ENCODE results near the gene FAM3D.
"Not testable (repeated sequence)": the region's sequence is repeated elsewhere in the genome, so short reads cannot be mapped to it uniquely, and the experiment has no call there.

FAM3D gene

GRCh38 chr3:58666683-58667082 lies at the start of gene FAM3D:
FAM3D (minus strand) TSS chr3:58666774; CDS start chr3:58655563, 11,211 bp downstream.
- no peak for DNase-seq

GRCh38 chr3:58713715-58714401 lies 47.3 kb upstream of the FAM3D start:
- DNase-seq = no peak

DNA sequence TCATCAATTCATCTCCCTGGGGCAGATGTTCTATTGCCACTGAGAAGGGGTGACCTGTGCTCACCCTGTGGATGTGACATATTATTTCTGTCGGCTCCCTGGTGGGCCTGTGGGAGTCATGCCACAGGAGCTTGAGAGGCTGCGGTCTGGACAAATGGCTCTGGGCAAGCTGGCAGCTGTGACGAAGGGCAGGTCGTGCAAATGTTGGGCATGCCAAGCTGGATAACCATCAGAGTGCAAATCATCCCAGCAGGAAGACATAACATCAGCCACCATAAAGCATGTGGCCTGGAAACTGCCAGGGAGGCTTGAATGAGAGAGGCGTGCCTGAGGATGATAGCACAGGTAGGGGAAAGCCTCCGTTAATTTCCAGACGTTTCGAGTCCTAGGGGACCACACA lies 45.3 kb upstream of the FAM3D start:
- DNase-seq = no peak

GRCh38 chr3:58708983-58709382 lies 42.4 kb upstream of the FAM3D start:
- DNase-seq = not testable (repeated sequence)

DNA sequence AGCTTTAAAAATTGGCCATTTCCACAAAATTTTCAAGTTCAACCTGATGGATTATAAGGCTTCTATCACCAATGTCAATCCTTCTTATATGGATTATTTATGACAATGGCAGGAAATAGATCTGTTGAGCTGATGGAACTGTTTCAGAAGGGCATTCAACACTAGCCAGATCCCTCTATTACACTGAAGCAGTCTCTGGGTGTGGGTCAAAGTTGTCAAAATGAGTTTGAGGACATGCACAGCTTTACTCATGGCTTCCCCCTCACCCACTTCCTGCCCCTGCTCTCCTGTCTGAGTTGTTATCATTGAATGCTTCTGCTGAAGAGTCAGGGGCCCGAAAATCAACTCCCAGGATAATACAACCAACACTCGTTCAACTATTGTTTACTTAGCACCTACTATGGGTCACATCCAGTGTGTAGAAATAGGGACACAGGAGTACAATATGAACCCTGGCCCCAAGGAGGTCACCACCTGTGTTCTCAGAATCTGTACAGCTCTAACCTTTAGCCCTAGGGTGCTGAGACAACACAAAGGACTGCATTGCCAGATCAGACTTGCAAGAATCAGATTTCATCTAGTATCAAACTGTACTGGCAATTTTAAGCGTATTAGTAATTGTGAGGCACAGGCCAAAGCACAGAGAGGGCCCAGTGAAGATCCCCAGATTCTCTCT lies 41.7 kb upstream of the FAM3D start:
- no peak for DNase-seq

GRCh38 chr3:58707390-58707930 lies 40.9 kb upstream of the FAM3D start:
- no peak for DNase-seq

DNA sequence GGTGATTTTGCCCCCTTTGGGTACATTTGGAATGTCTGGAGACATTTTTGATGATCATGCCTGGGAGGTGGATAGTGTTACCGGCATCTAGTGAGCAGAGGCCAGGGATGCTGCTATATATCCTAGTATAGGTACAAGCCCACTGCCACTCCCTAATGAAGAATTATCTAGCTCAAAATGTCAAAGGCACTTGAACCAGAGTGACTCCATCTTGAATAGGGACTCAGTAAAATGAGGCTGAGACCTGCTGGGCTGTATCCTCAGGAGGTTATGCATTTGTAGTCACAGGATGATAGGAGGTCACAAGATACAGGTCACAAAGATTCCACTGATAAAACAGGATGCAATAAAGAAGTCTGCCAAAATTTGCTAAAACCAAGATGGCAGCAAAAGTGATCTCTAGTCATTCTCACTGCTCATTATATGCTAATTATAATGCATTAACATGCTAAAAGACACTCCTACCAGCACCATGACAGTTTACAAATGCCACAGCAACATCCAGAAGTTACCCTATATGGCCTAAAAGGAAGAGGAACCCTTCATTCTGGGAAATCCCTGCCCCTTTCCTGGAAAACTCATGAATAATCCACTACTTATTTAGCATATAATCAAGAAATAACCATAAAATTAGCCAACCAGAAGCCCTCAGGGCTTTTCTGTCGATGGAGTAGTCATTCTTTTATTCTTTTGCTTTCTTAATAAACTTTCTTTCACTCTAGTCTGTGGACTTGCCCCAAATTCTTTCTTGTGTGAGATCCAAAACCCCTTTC lies 40.0 kb upstream of the FAM3D start:
- no peak for DNase-seq

- DNase-seq = no peak
These were observed 38.2 kb upstream of the FAM3D start for GRCh38 chr3:58704745-58705144.

GRCh38 chr3:58704304-58704703 lies 37.7 kb upstream of the FAM3D start:
- not testable (repeated sequence) for DNase-seq

DNA sequence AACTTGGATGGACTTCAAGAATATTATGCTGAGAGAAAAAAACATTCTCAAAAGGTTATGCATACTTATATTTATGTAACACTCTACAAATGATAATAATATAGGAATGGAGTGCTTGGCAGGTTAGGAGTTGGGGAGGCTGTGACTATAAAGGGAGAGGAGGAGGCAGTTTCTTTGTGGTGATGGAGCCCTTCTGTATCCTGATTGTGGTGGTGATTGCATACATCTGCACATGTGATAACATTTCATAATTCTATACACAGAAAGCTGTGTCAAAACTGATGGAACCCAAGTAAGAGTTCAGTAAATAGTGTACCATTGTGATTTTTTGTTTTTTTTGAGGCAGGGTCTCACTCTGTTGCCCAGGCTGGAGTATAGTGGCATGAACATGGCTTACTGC lies 31.7 kb upstream of the FAM3D start:
- no peak for DNase-seq

- no peak for DNase-seq
These were observed 31.0 kb upstream of the FAM3D start for GRCh38 chr3:58697561-58697960.

- not testable (repeated sequence) for DNase-seq
These were observed 30.2 kb upstream of the FAM3D start for GRCh38 chr3:58696813-58697212.

DNA sequence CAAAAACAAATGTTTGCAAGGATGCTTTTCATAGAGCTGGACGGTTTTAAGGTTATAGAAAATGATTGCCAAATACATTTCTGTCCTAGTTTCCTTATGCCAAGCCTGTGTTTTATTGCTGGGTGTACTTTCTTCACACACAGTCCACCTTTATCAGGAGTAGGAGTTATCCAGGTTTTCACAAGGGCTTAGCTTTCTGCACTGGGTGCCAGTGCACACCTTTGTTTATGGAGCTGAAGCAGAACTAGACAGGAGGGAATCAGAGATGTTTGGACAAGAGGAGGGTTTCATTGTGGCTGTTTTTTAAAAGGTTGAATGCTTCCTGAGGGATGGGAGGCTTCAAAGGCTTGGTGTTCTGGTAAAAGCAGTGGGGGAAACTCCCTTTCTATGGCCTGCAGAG lies 29.5 kb upstream of the FAM3D start:
- DNase-seq = no peak

DNA sequence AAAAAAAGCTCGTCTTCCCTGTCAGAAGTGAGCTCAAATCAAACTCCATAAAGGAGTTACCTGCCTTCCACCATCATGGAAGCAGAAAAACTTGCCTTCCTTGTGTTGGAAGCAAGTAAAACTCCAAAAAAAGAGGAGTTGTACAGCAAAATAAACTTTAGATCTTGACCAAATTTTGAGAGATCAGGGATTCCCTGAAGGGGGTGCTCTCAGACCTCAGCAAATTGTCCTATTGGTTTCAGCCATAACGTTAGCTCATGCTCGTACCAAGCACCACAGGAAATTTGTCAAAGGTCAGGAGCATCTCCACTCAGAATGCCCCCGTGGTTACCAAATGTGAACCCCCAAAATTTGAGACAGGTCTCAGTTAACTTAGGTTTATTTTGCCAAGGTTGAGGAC lies 28.7 kb upstream of the FAM3D start:
- DNase-seq = not testable (repeated sequence)

- no peak for DNase-seq
These were observed 27.6 kb upstream of the FAM3D start for GRCh38 chr3:58693940-58694850.

DNA sequence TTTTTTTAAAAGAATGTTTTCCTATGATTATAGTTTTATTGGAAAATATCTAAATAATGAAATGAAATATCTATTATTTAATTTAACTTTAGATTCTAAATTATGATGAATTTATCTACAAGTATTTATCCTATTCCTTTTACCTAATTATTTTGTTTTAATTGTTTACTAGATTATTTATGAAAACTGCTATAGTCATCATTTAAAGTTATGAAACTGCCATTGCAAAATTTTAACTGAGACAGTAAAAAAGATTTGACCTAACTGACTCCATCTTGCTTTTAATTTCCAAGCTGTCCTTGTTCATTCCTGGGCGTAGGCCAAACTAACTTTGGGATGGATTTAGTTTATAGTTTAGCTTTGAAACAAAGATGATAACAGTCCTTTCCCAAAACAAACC lies 25.9 kb upstream of the FAM3D start:
- DNase-seq = no peak

DNA sequence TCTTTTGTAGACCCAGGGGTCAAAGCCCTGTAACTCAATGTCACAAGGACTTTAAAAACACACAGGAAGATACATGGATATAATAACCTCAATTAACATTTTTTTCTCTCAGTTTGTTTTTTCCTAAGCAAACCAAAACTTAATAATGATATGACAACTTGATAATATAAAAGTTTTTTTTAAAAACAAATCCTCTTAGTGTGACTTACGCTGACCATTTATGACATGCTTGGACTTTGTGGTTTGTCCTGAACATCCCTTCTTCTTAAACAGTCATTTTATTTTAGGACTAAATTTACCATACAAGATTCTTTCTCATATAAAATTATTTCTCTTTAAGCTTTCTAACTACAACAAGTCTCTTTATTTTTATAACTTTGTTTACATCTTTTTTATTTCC lies 25.4 kb upstream of the FAM3D start:
- DNase-seq = no peak

DNA sequence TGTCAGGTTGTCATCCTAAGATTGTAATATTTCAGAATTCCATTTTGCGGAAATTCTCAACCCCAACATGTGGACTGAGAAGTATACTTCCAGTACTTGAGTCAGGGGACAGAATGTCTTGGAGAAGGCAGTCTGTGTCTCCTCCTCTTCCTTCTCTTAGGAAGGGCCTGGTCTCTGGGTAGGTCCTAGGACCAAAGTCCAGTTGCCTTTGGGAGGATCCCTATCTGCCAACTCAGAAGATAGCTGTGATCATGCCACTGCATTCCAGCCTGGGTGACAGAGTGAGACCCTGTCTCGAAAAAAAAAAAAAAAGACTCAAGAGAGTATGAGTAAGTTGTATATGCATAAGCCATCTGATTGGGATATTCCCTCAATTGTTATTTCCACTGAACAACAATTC lies 23.9 kb upstream of the FAM3D start:
- no peak for DNase-seq

- DNase-seq = no peak
These were observed 22.0 kb upstream of the FAM3D start for GRCh38 chr3:58688574-58688973.

DNA sequence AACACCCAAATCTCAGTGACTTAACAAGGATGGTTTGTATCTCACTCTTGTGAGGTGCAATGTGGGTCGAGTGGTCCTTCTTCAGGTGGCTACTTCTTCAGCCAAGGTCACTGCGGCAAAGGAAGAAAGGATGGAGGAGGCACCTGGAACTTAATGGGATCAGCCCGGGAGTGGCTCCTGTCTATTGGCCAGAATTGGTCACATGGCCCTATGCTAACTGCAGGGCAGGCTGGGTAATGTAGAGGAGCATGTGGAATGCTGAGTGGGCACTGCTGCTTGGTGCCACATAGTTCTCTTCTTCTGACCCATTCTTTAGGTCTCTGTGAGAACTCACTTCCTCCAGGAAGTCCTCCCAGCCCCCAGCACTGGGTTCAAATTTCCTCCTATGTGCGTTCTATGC lies 20.3 kb upstream of the FAM3D start:
- DNase-seq = no peak

- DNase-seq = no peak
These were observed 19.1 kb upstream of the FAM3D start for GRCh38 chr3:58685641-58686040.

DNA sequence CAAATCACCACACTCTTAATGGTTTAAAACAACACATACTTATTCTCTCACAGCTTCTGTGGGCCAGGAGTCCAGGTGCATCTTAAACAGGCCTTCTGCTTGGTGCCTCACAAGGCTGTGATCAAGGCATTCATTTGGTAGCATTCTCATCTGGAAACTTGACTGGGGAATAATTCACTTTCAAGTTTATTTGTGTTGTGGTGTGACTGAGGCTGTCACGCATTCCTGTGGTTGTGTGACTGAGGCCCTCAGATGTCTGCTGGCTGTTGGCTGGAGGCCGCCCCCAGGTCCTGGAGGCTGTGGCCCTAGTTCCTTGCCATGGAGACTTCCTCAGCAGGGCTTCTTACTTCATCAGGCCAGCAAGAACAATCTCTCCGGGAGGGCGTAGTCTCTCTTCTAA lies 16.9 kb upstream of the FAM3D start:
- DNase-seq = no peak

GRCh38 chr3:58683001-58683458 lies 16.5 kb upstream of the FAM3D start:
- DNase-seq = no peak
